NCI-H82 treated with DMSO at 0.1 percent for 48 hours (cell line): Measurements from ENCODE around the gene VIPR1.

Experiments
- DNase-seq: peaks from one replicate; lab custom pipeline; 2025; ENCODE audit not compliant: unreplicated experiment; lab: John Stamatoyannopoulos, UW

The VIPR1 gene

GRCh38 chr3:42509111-42509510 is 6.7 kb downstream of the VIPR1 start:
- DNase-seq = no peak

GRCh38 chr3:42510325-42510724 is 7.9 kb downstream of the VIPR1 start:
- DNase-seq = no peak

GRCh38 chr3:42511201-42511600 is 8.8 kb downstream of the VIPR1 start:
- no peak for DNase-seq

- DNase-seq = no peak
Measured at GRCh38 chr3:42511736-42512135, 9.3 kb downstream of the VIPR1 start.

GRCh38 chr3:42513121-42513520 is 10.7 kb downstream of the VIPR1 start:
- no peak for DNase-seq

GRCh38 chr3:42513521-42513920 is 11.1 kb downstream of the VIPR1 start:
- DNase-seq = no peak

GRCh38 chr3:42514876-42515275 is 12.4 kb downstream of the VIPR1 start:
- no peak for DNase-seq

- DNase-seq = no peak
Measured at GRCh38 chr3:42515391-42515916, 13.0 kb downstream of the VIPR1 start.

- no peak for DNase-seq
Measured at GRCh38 chr3:42515976-42516375, 13.5 kb downstream of the VIPR1 start.

- DNase-seq = no peak
Measured at GRCh38 chr3:42516443-42516842, 14.0 kb downstream of the VIPR1 start.

- no peak for DNase-seq
Measured at GRCh38 chr3:42517117-42517516, 14.7 kb downstream of the VIPR1 start.

GRCh38 chr3:42518800-42519567 is 16.5 kb downstream of the VIPR1 start:
- DNase-seq = no peak

GRCh38 chr3:42519568-42519962 is 17.1 kb downstream of the VIPR1 start:
- no peak for DNase-seq

GRCh38 chr3:42520336-42520735 is 17.9 kb downstream of the VIPR1 start:
- no peak for DNase-seq

GRCh38 chr3:42520906-42521305 is 18.5 kb downstream of the VIPR1 start:
- DNase-seq = no peak

GRCh38 chr3:42524751-42525150 is 22.3 kb downstream of the VIPR1 start:
- DNase-seq = no peak

GRCh38 chr3:42525212-42525611 is 22.8 kb downstream of the VIPR1 start:
- no peak for DNase-seq

- no peak for DNase-seq
Measured at GRCh38 chr3:42525736-42526345, 23.4 kb downstream of the VIPR1 start.

GRCh38 chr3:42526616-42527367 is 24.3 kb downstream of the VIPR1 start:
- no peak for DNase-seq

- DNase-seq = no peak
Measured at GRCh38 chr3:42527368-42527917, 25.0 kb downstream of the VIPR1 start.

- no peak for DNase-seq
Measured at GRCh38 chr3:42529468-42529867, 27.0 kb downstream of the VIPR1 start.

GRCh38 chr3:42530073-42530472 is 27.6 kb downstream of the VIPR1 start:
- no peak for DNase-seq
